NB4 (cell line): ENCODE measurements around the gene ADRM1.

Experiments used
- POLR2A ChIP-seq: IDR thresholded peaks from 2 replicates; pipeline ENCODE4 v1.6.1; 2011; ENCODE audit warnings: mild to moderate bottlenecking; ENCODE audit not compliant: insufficient read length; ENCODE audit errors: extremely low read depth
- TF ChIP-seq, protein P1 (sequence below): IDR thresholded peaks from one replicate; pipeline ENCODE4 v1.5.1; 2012; ENCODE audit warnings: low read depth, low read length
- TF ChIP-seq, protein P2 (sequence below): IDR thresholded peaks from 2 replicates; pipeline ENCODE4 v1.6.1; 2011; ENCODE audit warnings: low read depth, low read length

DNA sequence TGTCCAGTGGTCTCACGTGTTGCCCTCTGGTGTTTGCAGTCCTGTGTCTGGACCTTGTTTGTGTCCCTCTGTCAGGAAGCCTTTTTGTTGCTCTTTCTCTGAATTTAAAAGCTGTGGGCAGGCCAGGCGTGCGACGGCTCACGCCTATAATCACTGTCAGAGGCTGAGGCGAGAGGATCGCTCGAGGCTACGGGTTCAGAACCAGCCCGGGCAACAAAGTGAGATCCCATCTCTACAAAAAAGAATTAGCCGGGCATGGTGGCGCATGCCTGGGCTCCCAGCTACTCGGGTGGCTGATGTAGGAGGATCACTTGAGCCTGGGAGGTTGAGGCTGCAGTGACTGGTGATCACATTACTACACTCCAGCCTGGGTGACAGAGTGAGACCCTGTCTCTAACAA is 35.9 kb upstream of the ADRM1 start:
- TF ChIP-seq, protein P1, sequence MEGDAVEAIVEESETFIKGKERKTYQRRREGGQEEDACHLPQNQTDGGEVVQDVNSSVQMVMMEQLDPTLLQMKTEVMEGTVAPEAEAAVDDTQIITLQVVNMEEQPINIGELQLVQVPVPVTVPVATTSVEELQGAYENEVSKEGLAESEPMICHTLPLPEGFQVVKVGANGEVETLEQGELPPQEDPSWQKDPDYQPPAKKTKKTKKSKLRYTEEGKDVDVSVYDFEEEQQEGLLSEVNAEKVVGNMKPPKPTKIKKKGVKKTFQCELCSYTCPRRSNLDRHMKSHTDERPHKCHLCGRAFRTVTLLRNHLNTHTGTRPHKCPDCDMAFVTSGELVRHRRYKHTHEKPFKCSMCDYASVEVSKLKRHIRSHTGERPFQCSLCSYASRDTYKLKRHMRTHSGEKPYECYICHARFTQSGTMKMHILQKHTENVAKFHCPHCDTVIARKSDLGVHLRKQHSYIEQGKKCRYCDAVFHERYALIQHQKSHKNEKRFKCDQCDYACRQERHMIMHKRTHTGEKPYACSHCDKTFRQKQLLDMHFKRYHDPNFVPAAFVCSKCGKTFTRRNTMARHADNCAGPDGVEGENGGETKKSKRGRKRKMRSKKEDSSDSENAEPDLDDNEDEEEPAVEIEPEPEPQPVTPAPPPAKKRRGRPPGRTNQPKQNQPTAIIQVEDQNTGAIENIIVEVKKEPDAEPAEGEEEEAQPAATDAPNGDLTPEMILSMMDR, result no peak
- TF ChIP-seq POLR2A, result no peak
- TF ChIP-seq, protein P2, sequence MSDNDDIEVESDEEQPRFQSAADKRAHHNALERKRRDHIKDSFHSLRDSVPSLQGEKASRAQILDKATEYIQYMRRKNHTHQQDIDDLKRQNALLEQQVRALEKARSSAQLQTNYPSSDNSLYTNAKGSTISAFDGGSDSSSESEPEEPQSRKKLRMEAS, result no peak
